NCI-H146 (cell line): Measurements from ENCODE around the gene MCF2L2.
A peak's percentile ranks its signal among the peaks of the same experiment; 100 is the strongest.

Source experiments
- DNase-seq: peaks from one replicate; lab custom pipeline; 2025; lab: John Stamatoyannopoulos, UW

MCF2L2 gene

GRCh38 chr3:183327343-183327742, 101.1 kb downstream of the MCF2L2 start:
- no peak for DNase-seq

- DNase-seq = no peak
These were observed 104.3 kb downstream of the MCF2L2 start for GRCh38 chr3:183324083-183324482.

- no peak for DNase-seq
These were observed 109.0 kb downstream of the MCF2L2 start for GRCh38 chr3:183319371-183319770.

GRCh38 chr3:183318877-183319276, 109.5 kb downstream of the MCF2L2 start:
- DNase-seq = no peak

- DNase-seq = no peak
These were observed 110.2 kb downstream of the MCF2L2 start for GRCh38 chr3:183317886-183318865.

DNA sequence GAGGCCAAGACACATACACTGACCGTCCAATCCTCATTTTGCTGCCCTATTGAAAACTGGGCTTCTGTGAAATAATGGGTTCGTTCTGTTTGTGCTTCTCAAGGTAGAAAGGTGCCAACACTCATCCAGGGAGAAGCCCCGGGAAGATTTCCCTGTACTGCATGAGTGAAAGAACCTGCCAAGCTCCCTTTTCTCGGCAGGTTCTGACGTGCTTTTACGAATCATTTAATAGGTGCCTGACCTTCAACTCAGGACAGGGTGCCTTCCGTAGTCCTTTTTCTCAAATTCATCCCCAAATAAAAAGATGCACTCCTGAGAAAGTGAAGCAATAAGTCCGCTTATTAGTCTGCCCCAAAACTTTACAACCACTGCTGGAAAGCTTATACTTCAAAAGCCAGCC, 111.1 kb downstream of the MCF2L2 start:
- no peak for DNase-seq

- no peak for DNase-seq
These were observed 112.7 kb downstream of the MCF2L2 start for GRCh38 chr3:183315739-183316138.

- DNase-seq = no peak
These were observed 114.7 kb downstream of the MCF2L2 start for GRCh38 chr3:183313764-183314163.

- no peak for DNase-seq
These were observed 115.1 kb downstream of the MCF2L2 start for GRCh38 chr3:183313351-183313750.

DNA sequence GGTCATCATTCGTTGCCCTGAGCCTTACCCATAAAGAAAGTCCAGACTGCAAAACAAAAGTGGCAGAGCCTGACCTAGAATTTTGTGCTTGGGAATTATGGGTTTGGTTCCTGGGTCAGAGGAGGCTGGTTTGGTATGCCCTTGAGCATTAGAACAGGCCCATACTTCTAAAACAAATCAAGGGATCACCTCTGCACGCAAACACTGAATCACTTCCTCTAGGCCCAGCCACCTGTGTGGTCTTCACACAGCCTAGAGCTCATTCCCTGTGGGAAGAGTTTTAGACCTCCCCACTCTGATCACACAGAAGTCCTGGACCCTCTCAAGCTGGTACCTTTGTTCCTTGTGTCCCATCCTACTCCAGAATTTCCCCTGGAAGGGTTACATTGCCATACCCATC, 116.0 kb downstream of the MCF2L2 start:
- DNase-seq = no peak

GRCh38 chr3:183310936-183311335, 117.5 kb downstream of the MCF2L2 start:
- peak; percentile 69 for DNase-seq

DNA sequence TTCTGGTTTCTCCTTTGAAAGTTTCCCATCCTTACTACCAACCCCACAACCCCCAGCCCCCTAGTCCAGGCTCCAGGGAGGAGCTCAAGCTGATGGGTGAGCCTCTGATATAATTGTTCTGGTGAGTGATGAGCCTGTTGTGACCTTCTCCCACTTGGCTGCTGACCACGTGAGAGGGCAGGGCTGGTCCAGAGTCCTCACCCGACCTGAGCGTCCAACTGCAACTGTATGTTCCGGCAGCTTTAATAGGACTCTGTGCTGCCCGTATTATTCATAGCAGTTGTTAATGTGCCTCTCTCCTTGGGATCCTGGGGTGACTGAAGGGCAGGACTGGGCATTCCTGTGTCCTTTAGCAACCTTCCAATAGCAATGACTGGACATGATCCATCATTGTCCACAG, 119.1 kb downstream of the MCF2L2 start:
- no peak for DNase-seq

DNA sequence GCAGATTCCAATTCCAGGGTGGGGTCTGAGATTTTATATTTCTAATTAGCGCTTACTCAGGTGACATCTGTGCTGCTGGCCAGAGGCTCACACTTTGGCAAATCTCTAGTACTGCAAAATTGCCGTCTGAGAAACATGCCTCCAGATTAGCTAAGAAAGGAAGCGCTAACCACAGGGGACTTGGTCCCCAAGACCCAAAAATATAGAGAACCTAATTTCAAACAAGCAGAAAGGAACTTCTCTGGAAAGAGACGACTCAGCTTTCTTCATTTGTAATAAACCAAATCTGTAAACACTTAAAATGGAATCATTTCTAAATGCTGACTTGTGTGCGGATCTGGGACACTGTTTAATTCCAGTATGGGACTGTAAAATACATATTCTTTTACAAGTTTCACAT, 119.7 kb downstream of the MCF2L2 start:
- no peak for DNase-seq

GRCh38 chr3:183307749-183308148, 120.7 kb downstream of the MCF2L2 start:
- DNase-seq = no peak

DNA sequence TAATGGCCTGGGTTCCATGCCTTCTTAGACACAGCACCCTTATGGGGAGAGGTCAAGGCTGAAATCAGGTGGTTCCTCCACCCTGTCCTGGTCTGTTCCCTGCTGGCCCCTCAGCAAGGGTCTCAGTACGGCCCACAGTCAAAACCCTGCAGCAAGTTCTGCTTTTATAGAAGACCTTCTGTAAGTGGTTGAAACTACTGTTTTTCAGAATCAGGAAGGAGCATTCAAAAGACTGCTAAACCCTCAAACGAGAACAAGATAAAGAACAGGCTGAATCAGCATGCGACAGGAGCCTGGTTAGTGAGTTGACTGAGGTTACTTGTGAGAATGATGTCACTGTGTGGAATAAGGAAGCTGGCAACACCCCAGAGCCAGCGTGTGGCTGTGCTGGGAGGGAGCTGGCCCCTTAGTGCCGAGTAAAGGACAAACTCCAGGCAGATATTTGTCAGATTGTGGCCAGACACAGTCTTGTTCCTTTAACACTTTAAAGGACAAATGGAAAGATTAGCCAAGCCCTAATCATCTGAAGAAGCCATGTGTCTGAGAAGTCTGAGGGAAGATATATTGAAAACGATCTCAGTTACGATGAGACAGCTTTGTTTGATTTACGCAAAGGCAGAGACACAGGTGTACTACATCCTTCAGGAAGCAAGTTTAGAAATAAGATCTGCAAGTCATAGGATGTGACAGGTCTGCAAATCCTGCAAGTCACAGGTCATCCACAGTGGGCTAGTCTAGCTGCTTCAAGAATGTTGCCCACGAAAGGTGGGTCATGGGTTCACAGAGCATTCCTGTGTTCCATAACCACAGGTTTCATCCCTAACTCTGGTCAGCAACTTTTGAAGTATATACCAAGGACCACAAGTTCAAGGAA, 121.4 kb downstream of the MCF2L2 start:
- DNase-seq = no peak

DNA sequence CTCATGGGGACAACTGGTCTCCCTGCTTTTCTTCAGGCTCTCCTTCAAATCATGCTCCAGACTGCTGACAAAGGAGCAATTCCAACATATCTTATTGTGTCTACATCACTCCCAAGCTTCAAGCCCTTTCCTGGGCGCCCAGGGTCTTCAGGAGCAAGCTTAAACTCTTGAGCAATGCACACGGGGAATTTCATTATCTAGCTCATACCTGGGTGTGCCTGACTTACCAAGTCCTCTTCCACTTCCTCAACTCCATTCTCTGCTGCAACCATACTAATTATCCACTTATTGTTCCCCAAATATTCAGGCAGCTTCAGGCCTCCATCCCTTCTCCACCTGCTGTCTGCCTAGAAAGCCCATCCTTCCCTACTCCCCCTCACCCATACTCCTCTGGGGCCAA, 124.7 kb downstream of the MCF2L2 start:
- no peak for DNase-seq

DNA sequence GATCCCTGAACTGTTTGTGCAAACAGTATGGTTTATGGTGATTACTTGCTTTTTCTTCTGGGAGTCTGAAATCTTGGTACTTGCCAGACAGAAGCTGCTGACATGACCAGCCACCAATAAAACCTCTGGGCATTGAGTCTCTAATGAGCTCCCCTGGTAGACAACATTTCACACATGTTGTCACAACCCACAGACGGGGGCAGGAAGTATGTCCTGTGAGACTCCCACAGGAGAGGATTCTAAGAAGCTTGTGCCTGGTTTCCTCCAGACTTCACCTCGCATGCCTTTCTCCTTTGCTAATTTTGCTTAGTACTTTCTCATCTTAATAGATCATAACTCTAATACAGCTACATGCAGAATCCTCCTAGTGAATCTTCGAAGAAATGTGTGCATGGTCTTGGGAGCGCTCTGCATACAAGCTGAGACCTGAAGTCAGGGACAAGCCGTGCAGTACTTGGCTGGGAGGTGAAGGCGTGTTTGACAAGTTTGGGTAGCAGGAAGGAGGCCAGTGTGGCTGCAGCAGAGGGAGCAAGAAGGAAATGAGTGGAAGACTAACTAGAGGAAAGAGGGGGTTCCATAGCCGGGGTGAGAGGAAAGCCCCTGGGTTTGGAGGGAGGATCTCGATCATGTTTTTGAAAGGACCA, 126.4 kb downstream of the MCF2L2 start:
- no peak for DNase-seq

GRCh38 chr3:183300996-183301562, 127.3 kb downstream of the MCF2L2 start:
- DNase-seq = no peak

- DNase-seq = no peak
These were observed 128.4 kb downstream of the MCF2L2 start for GRCh38 chr3:183299976-183300375.

DNA sequence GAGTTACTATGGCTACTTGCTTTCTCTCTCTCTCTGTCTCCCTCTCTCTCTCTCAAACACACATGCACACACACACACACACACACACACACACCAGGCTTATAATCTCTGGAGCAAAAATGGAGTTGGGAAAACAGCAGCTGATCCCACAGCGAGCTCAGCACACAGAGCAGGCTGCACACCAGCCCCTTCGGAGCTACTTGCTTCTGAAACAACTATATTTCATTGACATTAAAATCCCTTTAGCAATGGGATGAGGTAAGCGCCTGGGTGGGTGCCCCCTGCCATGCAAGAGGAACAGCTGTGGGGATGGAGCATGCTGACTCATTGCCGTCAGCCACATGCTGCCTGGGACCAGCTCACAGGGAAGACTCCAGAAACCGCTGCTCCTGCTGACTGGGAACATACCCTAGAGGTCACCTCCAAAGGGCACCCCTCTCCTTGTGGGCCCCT, 129.7 kb downstream of the MCF2L2 start:
- peak; percentile 74 for DNase-seq

DNA sequence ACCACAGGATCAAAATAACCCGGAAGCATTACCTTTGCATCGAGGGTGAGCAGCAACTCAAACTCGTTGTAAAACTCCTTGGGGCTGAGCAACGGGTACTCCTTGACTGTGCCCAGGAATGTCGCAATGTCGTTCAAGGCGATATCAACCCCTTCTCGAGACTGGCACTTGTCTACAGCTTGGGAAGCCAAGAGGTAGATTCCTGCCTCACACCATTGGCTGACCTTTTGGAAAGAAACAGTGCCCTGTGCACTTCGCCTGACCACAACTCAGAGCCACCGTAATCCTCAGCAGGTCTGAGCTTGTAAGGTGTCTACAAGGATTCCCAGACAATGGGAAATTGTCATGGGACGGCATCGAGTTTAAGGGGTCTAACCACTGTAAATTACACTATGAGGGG, 131.5 kb downstream of the MCF2L2 start:
- DNase-seq = no peak

DNA sequence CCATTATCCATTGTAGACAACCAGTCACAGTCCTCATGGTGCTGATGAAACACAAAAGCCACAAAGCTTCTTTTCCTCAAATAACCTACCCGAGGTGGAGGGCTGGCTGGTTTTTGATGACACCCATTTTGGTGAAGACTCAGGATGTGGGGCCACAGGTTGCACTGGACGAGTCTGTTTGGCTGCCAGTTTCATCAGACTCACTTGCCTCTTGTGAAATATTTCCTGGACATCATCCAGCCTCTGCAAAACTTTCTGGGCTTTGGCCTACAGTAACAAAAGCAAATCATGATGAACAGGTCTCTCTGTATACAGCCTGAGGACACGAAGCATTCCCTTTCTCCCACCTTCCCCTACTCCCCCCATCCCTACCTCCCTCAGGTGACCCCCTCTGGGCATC, 133.2 kb downstream of the MCF2L2 start:
- no peak for DNase-seq
